Endothelial cell (in vitro differentiated cells): ENCODE measurements around the gene GUK1. TPM values are rescaled to one million over a fixed set of nuclear protein-coding genes. Genes with fewer than 3 reads are reported as not detected.

Experiments used
- DNase-seq: peaks from one replicate; pipeline ENCODE4 v3.0.0; 2021; ENCODE audit warnings: low spot score
- H3K27ac Mint-ChIP-seq: one replicate; pipeline ENCODE4 v1.8.0; 2021; ENCODE audit warnings: mixed read lengths, inconsistent platforms; ENCODE audit not compliant: unreplicated experiment
- H3K27me3 Mint-ChIP-seq: one replicate; pipeline ENCODE4 v1.8.0; 2021; ENCODE audit warnings: mild to moderate bottlenecking, moderate library complexity, mixed read lengths, inconsistent platforms; ENCODE audit not compliant: unreplicated experiment
- H3K36me3 Mint-ChIP-seq: one replicate; pipeline ENCODE4 v1.8.0; 2021; ENCODE audit warnings: mild to moderate bottlenecking, low read depth, mixed read lengths, inconsistent platforms; ENCODE audit not compliant: unreplicated experiment
- H3K4me1 Mint-ChIP-seq: one replicate; pipeline ENCODE4 v1.8.0; 2021; ENCODE audit warnings: mild to moderate bottlenecking, mixed read lengths, inconsistent platforms; ENCODE audit not compliant: unreplicated experiment
- H3K4me3 Mint-ChIP-seq: one replicate; pipeline ENCODE4 v1.8.0; 2021; ENCODE audit warnings: mild to moderate bottlenecking, mixed read lengths, inconsistent platforms; ENCODE audit not compliant: unreplicated experiment
- H3K9me3 Mint-ChIP-seq: one replicate; pipeline ENCODE4 v1.8.0; 2021; ENCODE audit warnings: mixed read lengths, inconsistent platforms; ENCODE audit not compliant: unreplicated experiment
- CTCF ChIP-seq: fragments of 200-600 bp; sonication (generic); IDR thresholded peaks from one replicate; pipeline ENCODE4 v1.5.0; 2021; ENCODE audit warnings: antibody characterized with exemption; ENCODE audit not compliant: unreplicated experiment
- total RNA-seq: library from RNA; stranded (reverse); fragmentation: NEBNext Ultra II Directional; extraction: Animal tissue kit (Norgen Biotek cat#: 25700); gene quantifications from one replicate; pipeline ENCODE4 v1.2.1, GENCODE V29; 2021; ENCODE audit not compliant: unreplicated experiment

Gene GUK1
- total RNA-seq, 1 donor from 2014 or later, result 280 TPM

- Mint-ChIP-seq H3K9me3 (no peaks in the 10 kb centered on the region), H3K27ac (no peak overlapping the region), H3K27me3 (peaks cover 19% of the 10 kb centered on the region), H3K4me3 (no peak overlapping the region), H3K36me3 (peaks cover 25% of the 10 kb centered on the region), H3K4me1 (peaks cover 49% of the 10 kb centered on the region)
- no peak for TF ChIP-seq CTCF
- no peak for DNase-seq
These were observed 46.8 kb upstream of the GUK1 start for GRCh38 chr1:228093050-228093906.

GRCh38 chr1:228094432-228095016 lies 45.6 kb upstream of the GUK1 start:
- Mint-ChIP-seq H3K27me3 (peaks cover 15% of the 10 kb centered on the region), H3K36me3 (peaks cover 30% of the 10 kb centered on the region), H3K9me3 (no peaks in the 10 kb centered on the region), H3K4me3 (peak overlapping the region; percentile 24), H3K4me1 (peaks cover 37% of the 10 kb centered on the region), H3K27ac (no peak overlapping the region)
- TF ChIP-seq CTCF, result no peak
- DNase-seq, result no peak

- DNase-seq, result no peak
- Mint-ChIP-seq H3K27me3 (peaks cover 12% of the 10 kb centered on the region), H3K27ac (no peak overlapping the region), H3K4me3 (peak overlapping the region; percentile 24), H3K36me3 (peaks cover 31% of the 10 kb centered on the region), H3K9me3 (no peaks in the 10 kb centered on the region), H3K4me1 (peaks cover 33% of the 10 kb centered on the region)
- no peak for TF ChIP-seq CTCF
These were observed 44.9 kb upstream of the GUK1 start for GRCh38 chr1:228095161-228095560.

- peak overlapping the region; percentile 25 for H3K27ac Mint-ChIP-seq
These were observed 44.1 kb upstream of the GUK1 start for GRCh38 chr1:228095938-228096337.

More at GRCh38 chr1:228095938-228096337, 44.1 kb upstream of the GUK1 start:
- no peak for TF ChIP-seq CTCF
- Mint-ChIP-seq H3K4me3 (no peak overlapping the region), H3K36me3 (peaks cover 31% of the 10 kb centered on the region), H3K27me3 (peaks cover 13% of the 10 kb centered on the region), H3K4me1 (peaks cover 28% of the 10 kb centered on the region), H3K9me3 (no peaks in the 10 kb centered on the region)
- no peak for DNase-seq
